GM12878 (cell line): ENCODE measurements around the gene ASIC5. TPM values are rescaled to one million over a fixed set of nuclear protein-coding genes. Genes with fewer than 3 reads are reported as not detected.

Source experiments
- ATAC-seq: fragments of 200-7000 bp; cut with Tn5 transposase; 3 replicates; pipeline ENCODE4 v1.9.1; 2020; ENCODE audit warnings: mild to moderate bottlenecking, moderate library complexity
- BruUV-seq: library from RNA; stranded (reverse); fragments of 400-500 nt; replicated peaks from 2 replicates; lab custom pipeline; 2021; lab: Mats Ljungman, UMichigan
- CTCF ChIA-PET: fragments of 300-600 bp; sonication (Branson Sonifier 250); formaldehyde crosslinking; extraction: SDS; loops from one replicate; lab custom pipeline; 2021; ENCODE audit warnings: inconsistent platforms; lab: Yijun Ruan, JAX
- POLR2A ChIA-PET: fragments of 350-600 bp; formaldehyde crosslinking; extraction: SDS; loops from one replicate; lab custom pipeline; 2021; ENCODE audit warnings: inconsistent platforms; lab: Charles Lee
- RAD21 ChIA-PET: fragments of 300-600 bp; sonication (Branson Sonifier 250); formaldehyde crosslinking; loops from one replicate; lab custom pipeline; 2023; ENCODE audit warnings: antibody characterized with exemption; ENCODE audit not compliant: unreplicated experiment; lab: Charles Lee
- SMC1A ChIA-PET: fragments of 300-600 bp; sonication (Branson Sonifier 250); formaldehyde crosslinking; loops from one replicate; lab custom pipeline; 2023; ENCODE audit not compliant: unreplicated experiment, uncharacterized antibody; lab: Charles Lee
- DNase-seq: peaks from one replicate; pipeline ENCODE4 v3.0.0-alpha.2; 2011; ENCODE audit warnings: low read depth, low spot score
- FAIRE-seq: peaks from 3 replicates; lab custom pipeline; 2011; peaks lifted over from hg19 to GRCh38; lab: Jason Lieb, UNC
- H2AFZ ChIP-seq: 2 replicates; pipeline ENCODE4 v1.6.0; 2011; ENCODE audit warnings: low read depth, low read length, control low read depth; ENCODE audit not compliant: control insufficient read depth
- H3K27ac ChIP-seq: 2 replicates; pipeline ENCODE4 v1.5.1; 2011; ENCODE audit warnings: control low read depth; ENCODE audit not compliant: control insufficient read depth, insufficient read depth
- H3K27me3 ChIP-seq, 2 experiments: replicated peaks in 1 of 2; 2 replicates each; pipeline versions ENCODE4 v1.6.0 to v1.6.1; 2011; ENCODE audit warnings: low read length in 1 of 2; ENCODE audit not compliant: control insufficient read depth in 2 of 2, insufficient read depth in 2 of 2
- H3K36me3 ChIP-seq, 2 experiments: 2 replicates each; pipeline ENCODE4 v1.5.1; 2011; ENCODE audit warnings: low read length in 1 of 2; ENCODE audit not compliant: control insufficient read depth in 2 of 2, insufficient read depth in 2 of 2
- H3K4me1 ChIP-seq: 2 replicates; pipeline ENCODE4 v1.6.1; 2011; ENCODE audit warnings: mild to moderate bottlenecking, low read length, moderate library complexity, mixed read lengths; ENCODE audit not compliant: control insufficient read depth, insufficient read depth
- H3K4me2 ChIP-seq: 2 replicates; pipeline ENCODE4 v1.6.0; 2011; ENCODE audit warnings: control low read depth; ENCODE audit not compliant: control insufficient read depth, insufficient read depth
- H3K4me3 ChIP-seq: fragments of 200-600 bp; sonication (generic); 2 replicates; pipeline ENCODE4 v1.5.1; 2016
- H3K79me2 ChIP-seq: 2 replicates; pipeline ENCODE4 v1.6.0; 2011; ENCODE audit warnings: low read length; ENCODE audit not compliant: control insufficient read depth, insufficient read depth
- H3K9ac ChIP-seq: 2 replicates; pipeline ENCODE4 v1.8.0; 2011; ENCODE audit warnings: low read length, control low read depth, mixed read lengths; ENCODE audit not compliant: control insufficient read depth, insufficient read depth
- H3K9me3 ChIP-seq: replicated peaks from 3 replicates; pipeline ENCODE4 v1.5.1; 2011; ENCODE audit warnings: mild to moderate bottlenecking, low read length; ENCODE audit not compliant: control insufficient read depth, insufficient read depth
- H4K20me1 ChIP-seq: 2 replicates; pipeline ENCODE4 v1.6.0; 2011; ENCODE audit not compliant: control insufficient read depth, insufficient read depth
- ATF2 ChIP-seq: IDR thresholded peaks from 2 replicates; pipeline ENCODE4 v1.6.1; 2012; ENCODE audit warnings: low read length, inconsistent platforms
- BMI1 ChIP-seq: fragments of 450-650 bp; IDR thresholded peaks from 2 replicates; pipeline ENCODE4 v1.6.1; 2016; ENCODE audit warnings: mild to moderate bottlenecking, moderate library complexity, borderline replicate concordance
- CHD2 ChIP-seq: IDR thresholded peaks from 2 replicates; pipeline ENCODE4 v1.6.1; 2011; ENCODE audit warnings: low read depth, low read length, improper control_type of control experiment, borderline replicate concordance
- CTCF ChIP-seq, 3 experiments: IDR thresholded peaks in 2 of 3; conservative IDR thresholded peaks in 1 of 3; 2 replicates each; pipeline ENCODE4 v1.5.1; 2011; ENCODE audit warnings: low read depth in 3 of 3, low read length in 3 of 3, mild to moderate bottlenecking in 3 of 3, control low read depth in 2 of 3, moderate library complexity in 2 of 3, inconsistent platforms in 1 of 3, mixed read lengths in 1 of 3; ENCODE audit not compliant: control insufficient read depth in 2 of 3, insufficient read depth in 1 of 3; ENCODE audit errors: extremely low read depth in 1 of 3
- E4F1 ChIP-seq: fragments of 450-650 bp; IDR thresholded peaks from 2 replicates; pipeline ENCODE4 v1.6.1; 2018; ENCODE audit warnings: borderline replicate concordance, mild to moderate bottlenecking; ENCODE audit not compliant: partially characterized antibody
- ETV6 ChIP-seq, 2 experiments: fragments of 450-650 bp in 1 of 2; IDR thresholded peaks in 1 of 2; conservative IDR thresholded peaks in 1 of 2; 2 replicates each; pipeline ENCODE4 v1.6.1; 2014; ENCODE audit warnings: antibody characterized with exemption in 1 of 2, borderline replicate concordance in 1 of 2, low read depth in 1 of 2, mild to moderate bottlenecking in 1 of 2, moderate library complexity in 1 of 2
- EZH2 ChIP-seq: IDR thresholded peaks from 2 replicates; pipeline ENCODE4 v1.6.1; 2012; ENCODE audit warnings: low read depth, mild to moderate bottlenecking, control low read depth, inconsistent platforms, low read length, borderline replicate concordance; ENCODE audit not compliant: control insufficient read depth
- IRF4 ChIP-seq: IDR thresholded peaks from 2 replicates; pipeline ENCODE4 v1.6.1; 2011; ENCODE audit warnings: low read depth, low read length
- MTA2 ChIP-seq: fragments of 450-650 bp; IDR thresholded peaks from 2 replicates; pipeline ENCODE4 v1.6.1; 2016; ENCODE audit warnings: low read depth, mild to moderate bottlenecking, moderate library complexity
- PAX8 ChIP-seq: fragments of 450-650 bp; IDR thresholded peaks from 2 replicates; pipeline ENCODE4 v1.6.1; 2017; ENCODE audit warnings: mild to moderate bottlenecking, moderate library complexity
- RUNX3 ChIP-seq: IDR thresholded peaks from 2 replicates; pipeline ENCODE4 v1.6.1; 2012; ENCODE audit warnings: low read length, inconsistent platforms
- SMC3 ChIP-seq: IDR thresholded peaks from 2 replicates; pipeline ENCODE4 v1.6.1; 2011; ENCODE audit warnings: low read length, improper control_type of control experiment, borderline replicate concordance
- WRNIP1 ChIP-seq: IDR thresholded peaks from 2 replicates; pipeline ENCODE4 v1.6.1; 2011; ENCODE audit warnings: low read depth, low read length, improper control_type of control experiment, borderline replicate concordance
- ZZZ3 ChIP-seq: IDR thresholded peaks from 2 replicates; pipeline ENCODE4 v1.6.1; 2011; ENCODE audit warnings: low read depth; ENCODE audit not compliant: control insufficient read depth, insufficient read length
- WGBS: methylation state at CpG from one replicate; pipeline ENCODE4 v1.1.6; 2016; ENCODE audit warnings: low lambda C conversion rate; ENCODE audit not compliant: insufficient replicate concordance, insufficient coverage; ENCODE audit errors: missing lambda C conversion rate; 5-methylcytosine and 5-hydroxymethylcytosine counted together
- in situ Hi-C: fragments of 300-500 bp; cut with MboI; formaldehyde crosslinking; loops from 9 replicates; pipeline ENCODE4 v1.14.3; 2018; ENCODE audit warnings: mixed read lengths
- intact Hi-C: fragments of 100-400 bp; cut with micrococcal nuclease; formaldehyde crosslinking; loops from one replicate; pipeline ENCODE4 v1.14.2; 2022; ENCODE audit not compliant: unreplicated experiment
- polyA plus RNA-seq, 11 experiments: library from polyadenylated mRNA; depleted of rRNA in 4 of 11; unstranded in 6 of 11; stranded (reverse) in 5 of 11; fragments of >200 nt; fragmentation: Nextera tagmentation in 4 of 11; fragmentation: Illumina TruSeq in 1 of 11; extraction: Ambion mirVana in 4 of 11; extraction: Trizol in 1 of 11; gene quantifications; 1 replicate in 1 of 11; 2 replicates in 10 of 11; pipeline versions ENCODE4 v1.2.1 to v1.2.3, GENCODE V29; 2011 to 2016; ENCODE audit warnings: inconsistent platforms in 2 of 11, missing spikeins in 2 of 11, low read depth in 1 of 11
- total RNA-seq, 4 experiments: library from RNA; depleted of rRNA in 3 of 4; stranded (reverse); fragments of >200 nt in 3 of 4; fragmentation: Illumina TruSeq in 1 of 4; extraction: Trizol in 1 of 4; gene quantifications; 2 replicates each; pipeline versions ENCODE4 v1.2.1 to v1.2.3, GENCODE V29; 2013 to 2021

Gene ASIC5
- total and polyA plus RNA-seq, 10 of the 15 experiments (the other 5 are each of a cell fraction or from before 2014, with no cell fraction given): not detected

- no peak for TF ChIP-seq PAX8
Measured at GRCh38 chr4:155866177-155866576, at the start of gene ASIC5 (continued).

- 51% methylated on average over 5 of the region's 5 CpGs for WGBS
- TF ChIP-seq CHD2 (no peak), SMC3 (no peak), IRF4 (no peak), ZZZ3 (no peak), RUNX3 (no peak), E4F1 (no peak), ATF2 (no peak), EZH2 (no peak), MTA2 (no peak), BMI1 (no peak), CTCF (IDR thresholded peaks at IDR 0.05 in 2 of 3, conservative IDR thresholded peaks at IDR 0.05 in 1 of 3; ENCODE audit: control insufficient read depth in 2 of 3, extremely low read depth in 1 of 3, insufficient read depth in 1 of 3, low read depth in 3 of 3, low read length in 3 of 3) (no peak), ETV6 (conservative IDR thresholded peaks at IDR 0.05 in 1 of 2, IDR thresholded peaks at IDR 0.05 in 1 of 2; ENCODE audit: borderline replicate concordance in 1 of 2, low read depth in 1 of 2) (no peak), WRNIP1 (no peak)
Measured at GRCh38 chr4:155914782-155915181, 48.7 kb upstream of the ASIC5 start.

More at GRCh38 chr4:155914782-155915181, 48.7 kb upstream of the ASIC5 start:
- DNase-seq: no peak
- ChIA-PET SMC1A (no interaction called here), CTCF (interaction anchor here (1.5 kb wide), 1 partner anchor 38 kb away, joined by 3 read pairs; no protein-coding TSS in a partner anchor), RAD21 (interaction anchor here (1.2 kb wide), 1 partner anchor 15 kb away, joined by 3 read pairs; no protein-coding TSS in a partner anchor), POLR2A (no interaction called here)
- no peaks in the 10 kb centered on the region for H3K4me1 ChIP-seq
- H3K4me3 ChIP-seq: no peak overlapping the region
- H3K79me2 ChIP-seq: no peaks in the 10 kb centered on the region
- no peak overlapping the region for H3K27ac ChIP-seq
- no peak overlapping the region for H3K4me2 ChIP-seq
- no TSS peak for BruUV-seq
- no peaks in the 10 kb centered on the region for H3K36me3 ChIP-seq
- H3K9ac ChIP-seq: no peak overlapping the region
- in situ Hi-C loops (no loop called here), intact Hi-C loops (no loop called here)
- no peaks in the 10 kb centered on the region for H3K9me3 ChIP-seq
- H4K20me1 ChIP-seq: no peaks in the 10 kb centered on the region
- no peaks in the 10 kb centered on the region for H3K27me3 ChIP-seq
- peak; percentile 18 for FAIRE-seq
- no peak overlapping the region for H2AFZ ChIP-seq
- ATAC-seq: no peak
